ENCODE results near the gene ZNF341. TPM values are rescaled to one million over a fixed set of nuclear protein-coding genes. Genes with fewer than 3 reads are reported as not detected.

Gene ZNF341
- total and polyA plus RNA-seq, 9 of the 15 experiments (the other 6 are each of a cell fraction or from before 2014, with no cell fraction given), result 0.08 to 2.6 (median 1.0) TPM

DNA sequence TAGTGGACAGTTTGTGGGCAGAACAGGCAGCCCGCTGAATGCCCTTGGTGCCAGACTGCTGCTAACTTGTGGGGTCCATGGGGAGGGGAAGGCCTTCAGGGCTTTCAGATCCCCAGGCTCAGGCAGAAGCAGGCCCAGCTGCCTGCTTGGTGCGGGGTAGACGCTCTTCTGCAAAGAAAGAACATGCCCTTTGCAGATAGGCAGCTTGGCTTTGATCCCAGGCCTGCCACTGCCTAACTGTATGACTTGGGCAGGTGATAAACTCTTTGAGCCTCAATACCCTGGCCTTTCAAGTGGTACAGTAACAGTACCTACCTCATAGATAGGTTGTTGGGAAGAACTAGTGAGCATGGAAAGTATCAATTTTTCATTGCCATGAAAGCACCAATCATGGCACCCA lies 107.8 kb downstream of the ZNF341 start:
- in situ Hi-C loops (cut with MboI), result no loop called here
- no TSS peak for BruUV-seq (replicated peaks)
- whole genome bisulfite sequencing (ENCODE audit: insufficient coverage, low coverage, missing lambda C conversion rate), result 50% methylated on average over 3 of the region's 3 CpGs
- Histone ChIP-seq H3K4me2 (ENCODE audit: insufficient read depth, low read length) (no peak overlapping the region), H2AFZ (ENCODE audit: low read depth, low read length) (no peak overlapping the region), H4K20me1 (replicated peaks; ENCODE audit: control insufficient read depth, insufficient read depth, low read length) (peaks cover 35% of the 10 kb centered on the region), H3K9ac (ENCODE audit: insufficient read depth in 1 of 2, low read depth in 2 of 2, low read length in 2 of 2) (peak overlapping the region in 1 of 2 experiments; percentile 18; a peak in 1 of 4 replicates), H3K36me3 (ENCODE audit: control insufficient read depth, insufficient read depth, low read length) (peaks cover 4% of the 10 kb centered on the region; the same call in 1 of the 3 replicates), H3K4me3 (no peak overlapping the region), H3K27ac (ENCODE audit: extremely low read depth, low read depth, low read length) (no peak overlapping the region), H3K9me1 (ENCODE audit: control insufficient read depth, insufficient read depth, low read length) (peaks cover 8% of the 10 kb centered on the region), H3K9me3 (replicated peaks; ENCODE audit: control insufficient read depth, insufficient read depth, low read depth, low read length) (no peaks in the 10 kb centered on the region), H3K79me2 (ENCODE audit: control insufficient read depth, insufficient read depth, low read length) (peaks cover 72% of the 10 kb centered on the region), H3K4me1 (replicated peaks in 1 of 2; ENCODE audit: control insufficient read depth in 2 of 2, insufficient read depth in 2 of 2, low read length in 2 of 2) (peaks cover 9 to 34% of the 10 kb centered on the region in 2 experiments; a peak in 4 of 5 replicates), H3K27me3 (ENCODE audit: control insufficient read depth in 2 of 2, insufficient read depth in 2 of 2, low read length in 2 of 2) (no peaks in the 10 kb centered on the region)
- no peak for ATAC-seq
- ChIA-PET CTCF (ENCODE audit: low intra/inter-chr PET ratio) (no interaction called here), POLR2A (interaction anchor here (0.6 to 3.0 kb wide), 5 partner anchors 9 to 273 kb away, joined by 3 to 9 read pairs (median 4); partner anchors contain the start of gene EIF2S2)
- TF ChIP-seq ZNF707 (CRISPR knock-in tag; conservative IDR thresholded peaks at IDR 0.05), result no peak
- TF ChIP-seq ZNF134 (CRISPR knock-in tag; conservative IDR thresholded peaks at IDR 0.05), result no peak
- TF ChIP-seq KLF16 (IDR thresholded peaks at IDR 0.05), result no peak
- TF ChIP-seq CBFA2T3 (IDR thresholded peaks at IDR 0.05), result 0 out of 2 replicates have a peak, but pooled peaks have one; percentile 16
- no peak for TF ChIP-seq KLF1 (tag; IDR thresholded peaks at IDR 0.05)
- DNase-seq (ENCODE audit: extremely low read depth in 1 of 4, low spot score in 3 of 4), result peak in 1 of 4 experiments; percentile 20
- intact Hi-C loops (cut with micrococcal nuclease), result no loop called here
- no peak for FAIRE-seq

DNA sequence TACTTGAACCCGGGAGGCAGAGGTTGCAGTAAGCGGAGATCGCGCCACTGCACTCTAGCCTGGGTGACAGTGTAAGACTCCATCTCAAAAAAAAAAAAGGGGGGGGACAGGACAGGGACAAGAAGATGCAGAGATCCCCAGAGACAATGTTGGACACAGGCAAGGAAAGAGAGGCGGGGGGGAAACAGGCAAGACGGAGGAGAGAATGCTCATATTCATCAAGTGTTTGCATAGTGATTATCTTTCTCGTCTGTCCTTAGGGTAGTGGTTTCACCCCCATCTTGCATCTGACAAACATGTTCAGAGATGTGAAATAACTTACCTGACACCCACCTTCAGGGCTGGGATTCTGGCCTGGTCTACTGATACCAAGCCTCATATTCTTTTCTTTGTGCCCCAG lies 108.4 kb downstream of the ZNF341 start:
- no peak for FAIRE-seq
- H3K36me3 ChIP-seq (ENCODE audit: control insufficient read depth, insufficient read depth, low read length), result no peaks in the 10 kb centered on the region
- in situ Hi-C loops (cut with MboI), result no loop called here

More for the DNA sequence above, 108.4 kb downstream of the ZNF341 start:
- H3K9ac ChIP-seq (ENCODE audit: insufficient read depth in 1 of 2, low read depth in 2 of 2, low read length in 2 of 2), result no peak overlapping the region
- H4K20me1 ChIP-seq (replicated peaks; ENCODE audit: control insufficient read depth, insufficient read depth, low read length), result peaks cover 35% of the 10 kb centered on the region
- peaks cover 9 to 34% of the 10 kb centered on the region in 2 experiments; a peak in 4 of 5 replicates for H3K4me1 ChIP-seq (replicated peaks in 1 of 2; ENCODE audit: control insufficient read depth in 2 of 2, insufficient read depth in 2 of 2, low read length in 2 of 2)
- H2AFZ ChIP-seq (ENCODE audit: low read depth, low read length), result no peak overlapping the region
- DNase-seq (ENCODE audit: extremely low read depth in 1 of 4, low spot score in 3 of 4) (no peak), ATAC-seq (no peak)
- POLR2A ChIA-PET, result interaction anchor here (0.6 to 3.0 kb wide), 6 partner anchors 8 to 99 kb away, joined by 3 to 9 read pairs (median 5); no protein-coding TSS in a partner anchor
- H3K4me2 ChIP-seq (ENCODE audit: insufficient read depth, low read length), result no peak overlapping the region
- H3K9me1 ChIP-seq (ENCODE audit: control insufficient read depth, insufficient read depth, low read length), result peaks cover 8% of the 10 kb centered on the region
- no TSS peak for BruUV-seq (replicated peaks)
- no peak for TF ChIP-seq GABPB1 (CRISPR knock-in tag; IDR thresholded peaks at IDR 0.05)
- peak; percentile 33 for TF ChIP-seq PRDM10 (IDR thresholded peaks at IDR 0.05; ENCODE audit: partially characterized antibody)
- TF ChIP-seq ZNF740 (CRISPR knock-in tag; IDR thresholded peaks at IDR 0.05), result peak; percentile 37; the same call in 1 of the 2 replicates
- TF ChIP-seq ZNF740 (tag; IDR thresholded peaks at IDR 0.05), result 0 out of 4 replicates have a peak, but pooled peaks of 1 of the 2 experiments have one; percentile 21
- no peaks in the 10 kb centered on the region for H3K27me3 ChIP-seq (ENCODE audit: control insufficient read depth in 2 of 2, insufficient read depth in 2 of 2, low read length in 2 of 2)
- H3K9me3 ChIP-seq (replicated peaks; ENCODE audit: control insufficient read depth, insufficient read depth, low read depth, low read length), result no peaks in the 10 kb centered on the region
- peaks cover 69% of the 10 kb centered on the region for H3K79me2 ChIP-seq (ENCODE audit: control insufficient read depth, insufficient read depth, low read length)
- WGBS (ENCODE audit: insufficient coverage, low coverage, missing lambda C conversion rate), result 60% methylated on average over 7 of the region's 7 CpGs
- no peak overlapping the region for H3K4me3 ChIP-seq
- CTCF ChIA-PET (ENCODE audit: low intra/inter-chr PET ratio), result interaction anchor here (0.6 kb wide), 1 partner anchor 239 kb away, joined by 3 read pairs; no protein-coding TSS in a partner anchor
- H3K27ac ChIP-seq (ENCODE audit: extremely low read depth, low read depth, low read length), result no peak overlapping the region
- intact Hi-C loops (cut with micrococcal nuclease), result no loop called here

Data from K562 (cell line).